PFSK-1 (cell line): ENCODE measurements around the gene RBM18.

Experiments used
- FOXP2 ChIP-seq: optimal IDR thresholded peaks from 2 replicates; pipeline ENCODE3; 2011; ENCODE audit warnings: borderline replicate concordance, control low read depth, inconsistent platforms; ENCODE audit not compliant: insufficient read depth; ENCODE audit errors: extremely low read length, extremely low read depth
- POLR2AphosphoS5 ChIP-seq: IDR thresholded peaks from 2 replicates; pipeline ENCODE4 v1.6.1; 2012; ENCODE audit warnings: low read depth, mild to moderate bottlenecking, control low read depth, low read length, moderate library complexity
- REST ChIP-seq, 2 experiments: IDR thresholded peaks; 2 replicates each; pipeline versions ENCODE4 v1.6.1 to v1.8.0; 2011 to 2012; ENCODE audit warnings: low read depth in 2 of 2, low read length in 2 of 2, control low read depth in 1 of 2, inconsistent platforms in 1 of 2, mild to moderate bottlenecking in 1 of 2, moderate library complexity in 1 of 2; ENCODE audit not compliant: insufficient read depth in 1 of 2
- SIN3A ChIP-seq: IDR thresholded peaks from 2 replicates; pipeline ENCODE4 v1.6.1; 2012; ENCODE audit warnings: mild to moderate bottlenecking, low read length, moderate library complexity, borderline replicate concordance; ENCODE audit not compliant: insufficient read depth

DNA sequence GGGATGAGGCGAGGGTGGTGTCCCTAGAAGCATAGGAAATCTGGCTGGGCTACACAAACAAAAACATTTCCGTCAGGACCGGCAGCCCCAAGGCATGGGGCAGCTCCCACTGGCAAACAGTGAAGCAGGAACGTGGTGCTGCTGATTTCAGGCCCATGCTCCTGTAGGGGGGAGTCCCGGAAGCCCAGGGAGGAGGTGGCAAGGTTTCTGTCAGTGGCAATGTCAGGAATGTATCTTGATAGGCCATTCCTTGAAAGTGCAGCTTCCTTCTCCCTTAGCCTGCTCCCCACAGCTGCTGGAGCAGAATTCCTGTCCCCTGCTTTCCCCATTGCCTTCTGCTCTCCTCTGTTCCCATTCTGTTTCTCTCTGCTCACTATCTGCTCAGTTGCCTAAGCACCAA, 42.4 kb upstream of the RBM18 start:
- TF ChIP-seq FOXP2 (no peak), REST (IDR thresholded peaks at IDR 0.05; ENCODE audit: insufficient read depth in 1 of 2, low read depth in 2 of 2, low read length in 2 of 2) (no peak), SIN3A (no peak), POLR2AphosphoS5 (no peak)
